NCI-H510A treated with DMSO at 0.1 percent for 48 hours (cell line): ENCODE results near the gene PAK4.
"Not testable (repeated sequence)": the region's sequence is repeated elsewhere in the genome, so short reads cannot be mapped to it uniquely, and the experiment has no call there.

Source experiments
- DNase-seq: peaks from one replicate; lab custom pipeline; 2025; lab: John Stamatoyannopoulos, UW

The PAK4 gene

DNA sequence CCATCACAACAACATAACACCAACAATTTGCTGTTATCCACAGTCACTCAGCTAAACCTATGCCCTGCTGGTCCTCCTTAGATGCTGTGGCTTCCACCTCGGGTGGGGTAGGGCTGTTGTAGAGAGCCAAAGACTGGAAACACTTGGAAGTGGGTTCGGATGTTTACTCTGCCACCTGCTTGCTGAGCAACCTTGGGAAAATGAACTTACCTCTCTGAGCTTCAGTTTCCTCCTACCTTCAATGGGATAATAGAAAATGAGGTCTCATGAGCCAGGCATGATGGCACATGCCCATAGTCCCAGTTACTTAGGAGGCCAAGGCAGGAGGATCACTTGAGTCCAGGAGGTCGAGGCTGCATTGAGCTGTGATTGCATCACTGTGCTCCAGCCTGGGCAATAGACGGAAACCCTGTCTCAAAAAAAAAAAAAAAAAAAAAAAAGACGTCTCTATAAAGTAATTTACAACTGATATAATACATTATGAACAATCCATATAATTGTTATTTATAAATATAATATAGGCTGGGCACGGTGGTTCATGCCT lies 81.8 kb downstream of the PAK4 start:
- DNase-seq, result no peak

DNA sequence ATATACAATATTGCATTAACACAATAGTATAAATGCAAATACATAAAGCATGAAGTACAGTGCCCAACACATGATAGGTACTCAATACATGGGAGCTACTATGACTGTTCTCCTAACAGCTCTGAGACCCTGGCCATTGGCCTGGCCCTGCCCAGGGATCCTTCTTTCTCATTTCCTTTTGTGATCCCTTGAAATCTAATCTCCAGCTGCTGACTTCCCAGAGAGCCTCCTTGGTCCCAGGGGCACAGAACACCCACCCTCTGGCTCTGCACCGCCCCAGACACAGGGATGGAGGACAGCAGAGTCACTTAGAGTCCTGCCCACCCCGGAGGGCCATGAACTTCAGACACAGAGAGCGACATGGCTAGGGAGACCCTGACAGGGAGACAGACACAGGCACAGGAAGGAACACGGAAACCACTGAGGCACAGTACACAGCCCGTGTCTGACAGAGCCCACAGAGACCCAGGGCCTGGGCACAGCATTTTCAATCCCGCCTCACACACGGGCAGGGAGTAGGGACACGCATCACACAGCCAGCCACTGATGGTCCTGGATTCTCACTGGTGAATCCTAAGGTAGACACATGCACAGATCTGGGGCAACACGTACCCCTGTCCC lies 82.7 kb downstream of the PAK4 start:
- DNase-seq, result no peak

DNA sequence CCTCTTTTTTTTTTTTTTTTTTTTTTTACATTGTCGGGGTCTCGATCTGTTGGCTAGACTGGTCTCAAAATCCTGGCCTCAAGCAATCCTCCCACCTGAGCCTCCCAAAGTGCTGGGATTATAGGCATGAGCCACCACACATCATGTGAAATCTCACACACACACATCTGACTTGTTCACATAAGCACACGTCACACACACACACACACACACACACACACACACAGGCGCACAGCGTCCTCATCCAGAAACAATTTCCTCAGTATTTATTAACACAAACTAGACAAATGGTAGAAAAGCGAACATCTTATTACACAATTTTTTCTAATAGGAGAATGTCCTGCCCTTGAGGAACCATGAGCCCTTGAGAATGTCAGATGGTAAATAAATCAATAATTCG lies 83.6 kb downstream of the PAK4 start:
- no peak for DNase-seq

DNA sequence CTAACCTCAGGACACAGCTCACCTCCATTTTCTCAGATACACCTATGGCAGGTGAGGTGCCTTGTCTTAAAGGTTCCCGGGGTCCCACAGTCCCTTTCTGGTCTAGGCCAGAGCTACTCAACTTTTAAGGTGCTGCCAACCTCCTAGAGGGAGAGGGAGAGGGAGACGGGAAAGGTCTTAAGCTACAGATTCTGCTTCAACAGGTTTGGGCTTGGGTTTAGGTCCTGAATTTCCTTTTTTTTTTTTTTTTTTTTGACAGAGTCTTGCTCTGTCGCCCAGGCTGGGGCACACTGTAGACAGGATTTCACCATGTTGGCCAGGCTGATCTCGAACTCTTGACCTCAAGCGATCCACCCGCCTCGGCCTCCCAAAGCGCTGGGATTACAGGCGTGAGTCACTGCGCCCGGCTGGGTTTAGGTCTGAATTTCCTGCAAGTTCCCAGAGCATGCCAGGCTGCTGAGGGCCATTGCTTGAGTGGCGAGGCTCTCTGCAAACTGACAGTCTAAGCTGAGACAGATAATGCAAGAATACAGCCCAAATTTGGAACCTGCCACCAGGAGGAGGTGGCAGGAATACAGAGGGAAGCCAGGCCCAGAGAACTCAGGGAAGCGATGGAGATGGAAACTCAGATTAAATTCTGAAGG lies 86.3 kb downstream of the PAK4 start:
- DNase-seq, result no peak

DNA sequence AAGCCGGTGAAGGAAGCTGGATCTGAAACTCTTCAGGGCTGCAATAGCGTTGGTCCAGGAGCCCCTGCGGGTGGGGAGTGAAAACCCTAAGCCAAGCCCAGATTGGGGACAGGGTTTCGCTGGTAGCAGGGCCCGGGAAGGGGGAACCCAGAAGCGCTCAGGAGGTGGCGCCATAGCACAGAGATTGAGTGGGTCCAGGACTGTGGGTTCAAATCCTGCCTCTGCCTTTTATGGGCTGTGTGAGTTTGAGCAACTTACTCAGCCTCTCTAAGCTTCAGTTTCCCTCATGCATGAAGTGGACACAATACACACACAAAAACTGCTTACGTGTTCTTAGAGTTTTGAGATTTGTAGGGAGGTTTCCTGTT lies 86.8 kb downstream of the PAK4 start:
- no peak for DNase-seq

DNA sequence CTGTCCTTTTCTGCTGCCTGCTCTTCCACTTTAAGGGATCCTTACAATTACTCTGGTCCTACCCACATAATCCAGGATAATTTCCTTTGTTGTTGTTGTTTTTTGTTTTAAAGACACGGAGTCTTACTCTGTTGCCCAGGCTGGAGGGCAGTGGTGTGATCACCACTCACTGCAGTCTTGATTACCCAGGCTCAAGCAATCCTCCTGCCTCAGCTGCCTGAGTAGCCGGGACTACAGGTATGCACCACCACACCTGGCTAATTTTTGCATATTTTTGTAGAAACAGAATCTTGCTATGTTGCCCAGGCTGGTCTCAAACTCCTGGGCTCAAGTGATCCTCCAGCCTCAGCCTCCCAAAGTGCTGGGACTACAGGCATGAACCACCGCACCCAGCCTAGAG lies 89.7 kb downstream of the PAK4 start:
- DNase-seq, result not testable (repeated sequence)

DNA sequence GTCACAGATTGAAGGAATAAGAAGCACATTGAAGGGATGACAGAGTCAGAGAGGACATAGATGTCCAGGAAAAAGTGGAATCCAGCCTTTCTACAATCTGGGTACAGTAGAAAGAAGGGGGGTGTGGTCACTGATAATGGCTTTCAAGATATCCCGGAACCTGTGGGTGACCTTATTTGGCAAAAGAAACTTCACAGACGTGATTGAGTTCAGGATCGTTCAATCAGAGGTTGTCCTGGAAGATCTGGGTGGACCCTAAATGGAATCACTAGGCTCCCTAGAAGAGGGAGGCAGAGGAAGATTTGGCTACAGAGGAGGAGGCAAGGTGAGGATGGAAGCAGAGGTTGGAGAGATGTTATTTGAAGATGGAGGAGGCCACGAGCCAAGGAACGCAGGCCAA lies 91.5 kb downstream of the PAK4 start:
- DNase-seq, result no peak

DNA sequence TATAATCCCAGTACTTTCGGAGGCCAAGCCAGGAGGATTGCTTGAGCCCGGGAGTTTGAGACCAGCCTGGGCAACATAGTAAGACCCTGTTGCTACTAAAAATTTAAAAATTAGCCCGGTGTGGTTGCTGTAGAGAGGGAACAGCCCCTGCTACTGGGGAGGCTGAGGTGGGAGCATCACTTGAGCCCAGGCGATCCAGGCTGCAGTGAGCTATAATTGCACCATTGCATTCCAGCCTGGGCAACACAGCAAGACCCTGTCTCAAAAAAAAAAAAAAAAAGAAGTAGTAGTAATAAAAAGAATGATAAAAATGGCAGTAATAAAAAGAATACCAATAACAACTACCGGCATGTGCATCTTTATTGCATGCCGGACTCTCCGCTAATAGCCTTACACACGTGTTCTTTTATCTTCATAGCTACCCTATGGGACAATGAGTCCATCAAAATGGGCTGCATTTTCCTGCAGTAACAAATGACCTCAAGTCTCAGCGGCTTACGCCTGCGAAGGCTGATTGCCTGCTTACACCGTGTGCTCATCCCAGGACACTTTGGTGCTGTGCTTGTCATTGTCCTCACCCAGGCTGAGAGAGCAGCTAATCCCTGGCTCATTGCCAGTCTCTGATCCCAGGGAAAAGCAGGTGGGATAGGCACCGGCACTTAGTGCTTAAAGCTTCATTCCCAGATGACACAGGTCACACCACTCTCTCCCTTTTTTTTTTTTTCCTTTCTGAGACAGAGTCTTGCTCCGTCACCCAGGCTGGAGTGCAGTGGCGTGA lies 92.8 kb downstream of the PAK4 start:
- no peak for DNase-seq

DNA sequence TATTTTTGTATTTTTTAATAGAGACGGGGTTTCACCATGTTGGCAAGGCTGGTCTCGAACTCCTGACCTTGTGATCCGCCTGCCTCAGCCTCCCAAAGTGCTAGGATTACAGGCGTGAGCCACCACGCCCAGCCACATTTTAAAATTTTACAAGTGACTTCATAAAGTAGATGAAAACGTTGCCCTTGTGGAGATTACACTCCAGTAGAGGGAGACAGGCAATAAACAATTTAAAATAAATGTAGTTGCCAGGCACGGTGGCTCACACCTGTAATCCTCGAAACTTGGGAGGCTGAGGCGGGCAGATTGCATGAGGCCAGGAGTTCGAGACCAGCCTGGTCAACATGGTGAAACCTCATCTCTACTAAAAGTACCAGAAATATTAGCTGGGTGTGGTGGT lies 93.5 kb downstream of the PAK4 start:
- not testable (repeated sequence) for DNase-seq

DNA sequence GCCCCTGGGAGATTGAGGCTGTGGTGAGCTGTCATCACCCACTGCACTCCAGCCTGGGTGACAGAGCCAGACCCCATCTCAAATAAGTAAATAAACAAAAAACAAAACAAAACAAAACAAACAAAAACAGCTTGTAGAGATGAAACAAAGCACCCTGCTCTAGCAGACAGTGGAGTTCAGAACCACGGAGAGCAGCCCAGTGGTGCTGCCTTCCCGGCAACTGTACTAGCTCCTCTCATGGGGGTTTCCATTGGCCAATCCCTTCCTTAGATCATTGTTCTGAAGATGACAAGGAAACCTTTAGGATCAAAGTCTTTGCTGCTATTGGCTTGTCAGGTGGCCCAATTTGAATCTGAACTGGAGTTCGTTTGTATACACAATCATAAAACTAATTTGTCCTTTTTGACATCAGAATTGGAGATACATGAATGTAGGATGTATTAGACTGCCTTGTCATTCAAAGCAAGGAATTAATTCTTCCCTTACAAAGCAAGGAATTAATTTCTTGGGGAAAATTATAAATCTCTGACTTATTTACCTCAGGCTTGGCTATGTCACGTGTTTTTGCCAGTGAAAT lies 98.2 kb downstream of the PAK4 start:
- DNase-seq, result no peak

DNA sequence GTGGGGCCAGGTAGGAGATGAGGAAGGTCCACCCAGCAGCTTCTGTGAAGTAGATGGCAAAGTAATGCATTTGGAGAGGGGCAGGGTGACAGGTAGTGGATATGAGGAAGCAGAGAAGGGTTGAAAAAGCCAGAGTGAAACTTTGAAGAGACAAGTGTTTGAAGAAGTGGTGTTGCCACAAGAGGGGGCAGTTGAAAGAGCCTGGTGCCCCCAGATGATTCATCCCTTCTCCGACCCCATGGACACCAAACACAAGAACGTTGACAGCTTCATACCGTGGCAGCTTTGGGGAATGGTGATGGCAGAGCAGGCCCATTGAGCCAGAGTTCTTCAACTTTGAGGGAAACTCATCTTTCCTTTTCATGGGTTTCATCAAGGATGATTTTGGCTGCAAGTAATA lies 99.3 kb downstream of the PAK4 start:
- no peak for DNase-seq
